Fibroblast of mammary gland (primary cell): Measurements from ENCODE around the gene ZNF816.

Experiments
- DNase-seq: peaks from one replicate; pipeline ENCODE4 v3.0.0-alpha.2; 2010; ENCODE audit warnings: low read depth
- H3K4me3 ChIP-seq: 2 replicates; pipeline ENCODE4 v1.5.1; 2011; ENCODE audit warnings: low read depth, mild to moderate bottlenecking, low read length, moderate library complexity; ENCODE audit not compliant: control insufficient read depth
- CTCF ChIP-seq: conservative IDR thresholded peaks from 2 replicates; pipeline ENCODE4 v1.5.1; 2011; ENCODE audit warnings: low read depth, low read length, inconsistent platforms; ENCODE audit not compliant: control insufficient read depth, insufficient read depth

The ZNF816 gene

GRCh38 chr19:53004242-53004641 is 41.6 kb upstream of the ZNF816 start:
- no peak overlapping the region for H3K4me3 ChIP-seq
- no peak for TF ChIP-seq CTCF
- DNase-seq: no peak

GRCh38 chr19:53002479-53002878 is 39.8 kb upstream of the ZNF816 start:
- TF ChIP-seq CTCF: no peak
- H3K4me3 ChIP-seq: no peak overlapping the region
- DNase-seq: no peak

- H3K4me3 ChIP-seq: no peak overlapping the region
- TF ChIP-seq CTCF: no peak
- DNase-seq: no peak
These were observed 35.3 kb upstream of the ZNF816 start for GRCh38 chr19:52997975-52998374.

- DNase-seq: no peak
- TF ChIP-seq CTCF: no peak
- no peak overlapping the region for H3K4me3 ChIP-seq
These were observed 33.0 kb upstream of the ZNF816 start for GRCh38 chr19:52995711-52996110.

GRCh38 chr19:52993342-52994178 is 30.9 kb upstream of the ZNF816 start:
- peak; percentile 18 for TF ChIP-seq CTCF
- peak overlapping the region; percentile 45 for H3K4me3 ChIP-seq
- peak; percentile 77 for DNase-seq

GRCh38 chr19:52992109-52993004 is 29.7 kb upstream of the ZNF816 start:
- no peak for DNase-seq
- H3K4me3 ChIP-seq: peak overlapping the region; percentile 45
- TF ChIP-seq CTCF: no peak
